GM23338 (cell line): ENCODE results near the gene GPR55. TPM values are rescaled to one million over a fixed set of nuclear protein-coding genes. Genes with fewer than 3 reads are reported as not detected.

ENCODE experiments used
- ATAC-seq: fragments of 200-7000 bp; cut with Tn5 transposase; 3 replicates; pipeline ENCODE4 v1.9.1; 2020
- DNase-seq: peaks from one replicate; pipeline ENCODE4 v3.0.0-alpha.2; 2015; ENCODE audit warnings: low spot score
- H2AFZ ChIP-seq: fragments of 200-600 bp; sonication (generic); 2 replicates; pipeline ENCODE4 v1.8.0; 2016; ENCODE audit warnings: antibody characterized with exemption, mild to moderate bottlenecking, moderate library complexity
- H3F3A ChIP-seq: fragments of 200-600 bp; sonication (generic); replicated peaks from 2 replicates; pipeline ENCODE4 v1.8.0; 2017; ENCODE audit warnings: antibody characterized with exemption, mixed run types, low read depth
- H3K27ac ChIP-seq: fragments of 200-600 bp; sonication (generic); 2 replicates; pipeline ENCODE4 v1.6.1; 2016; ENCODE audit warnings: low read depth
- H3K27me3 ChIP-seq: fragments of 200-600 bp; sonication (generic); 2 replicates; pipeline ENCODE4 v1.8.0; 2016; ENCODE audit warnings: mild to moderate bottlenecking, mixed run types, moderate library complexity; ENCODE audit not compliant: insufficient read depth
- H3K36me3 ChIP-seq: fragments of 200-600 bp; sonication (generic); 2 replicates; pipeline ENCODE4 v1.8.0; 2016; ENCODE audit warnings: mild to moderate bottlenecking; ENCODE audit not compliant: insufficient read depth
- H3K4me1 ChIP-seq: fragments of 200-600 bp; sonication (generic); 2 replicates; pipeline ENCODE4 v1.8.0; 2016; ENCODE audit warnings: mild to moderate bottlenecking, moderate library complexity; ENCODE audit not compliant: insufficient read depth
- H3K4me2 ChIP-seq: fragments of 200-600 bp; sonication (generic); 2 replicates; pipeline ENCODE4 v1.7.1; 2017; ENCODE audit warnings: mixed run types
- H3K4me3 ChIP-seq: fragments of 200-600 bp; sonication (generic); 2 replicates; pipeline ENCODE4 v1.6.1; 2016; ENCODE audit warnings: mixed run types
- H3K79me2 ChIP-seq: fragments of 200-600 bp; sonication (generic); replicated peaks from 2 replicates; pipeline ENCODE4 v1.8.0; 2017; ENCODE audit warnings: mild to moderate bottlenecking; ENCODE audit not compliant: insufficient read depth
- H3K9me2 ChIP-seq: fragments of 200-600 bp; sonication (generic); 2 replicates; pipeline ENCODE4 v1.8.0; 2017; ENCODE audit not compliant: insufficient read depth
- H4K20me1 ChIP-seq: fragments of 200-600 bp; sonication (generic); replicated peaks from 2 replicates; pipeline ENCODE4 v1.8.0; 2017; ENCODE audit warnings: mild to moderate bottlenecking; ENCODE audit not compliant: insufficient read depth
- H3K27ac Mint-ChIP-seq: 2 replicates; pipeline ENCODE4 v1.8.0; 2020; ENCODE audit warnings: inconsistent platforms, mild to moderate bottlenecking, moderate library complexity, mixed read lengths
- H3K27me3 Mint-ChIP-seq: 3 replicates; pipeline ENCODE4 v1.8.0; 2022; ENCODE audit warnings: low read depth, mild to moderate bottlenecking, moderate library complexity, mixed read lengths, inconsistent platforms; ENCODE audit not compliant: insufficient read depth, poor library complexity
- H3K36me3 Mint-ChIP-seq: 3 replicates; pipeline ENCODE4 v1.8.0; 2021; ENCODE audit warnings: low read depth, mild to moderate bottlenecking, inconsistent platforms, moderate library complexity, mixed read lengths
- H3K4me1 Mint-ChIP-seq: 3 replicates; pipeline ENCODE4 v1.8.0; 2020; ENCODE audit warnings: mild to moderate bottlenecking, inconsistent platforms, mixed read lengths
- H3K4me3 Mint-ChIP-seq: 3 replicates; pipeline ENCODE4 v1.8.0; 2021; ENCODE audit warnings: moderate library complexity, mild to moderate bottlenecking, inconsistent platforms, mixed read lengths
- H3K9me3 Mint-ChIP-seq: 3 replicates; pipeline ENCODE4 v1.8.0; 2020; ENCODE audit warnings: moderate library complexity, mild to moderate bottlenecking, inconsistent platforms, mixed read lengths
- CREB1 ChIP-seq: fragments of 250-450 bp; sonication (Bioruptor Pico); IDR thresholded peaks from 2 replicates; pipeline ENCODE4 v1.5.0; 2020; ENCODE audit warnings: low read depth, mild to moderate bottlenecking, moderate library complexity
- CTCF ChIP-seq, 2 experiments: fragments of 200-600 bp in 1 of 2; sonication (generic) in 1 of 2; conservative IDR thresholded peaks; 2 replicates each; pipeline versions ENCODE4 v1.5.1 to v1.6.1; 2016 to 2017; ENCODE audit warnings: antibody characterized with exemption in 2 of 2, low read depth in 2 of 2, mild to moderate bottlenecking in 2 of 2, moderate library complexity in 1 of 2
- EZH2 ChIP-seq: fragments of 200-600 bp; sonication (generic); IDR thresholded peaks from one replicate; pipeline ENCODE4 v1.8.0; 2017; ENCODE audit warnings: antibody characterized with exemption, mild to moderate bottlenecking, low read depth; ENCODE audit not compliant: unreplicated experiment
- EZH2phosphoT487 ChIP-seq: fragments of 200-600 bp; sonication (generic); IDR thresholded peaks from one replicate; pipeline ENCODE4 v1.8.1; 2018; ENCODE audit warnings: antibody characterized with exemption; ENCODE audit not compliant: unreplicated experiment
- JUNB ChIP-seq: IDR thresholded peaks from one replicate; pipeline ENCODE4 v1.6.1; 2016; ENCODE audit warnings: antibody characterized with exemption; ENCODE audit not compliant: unreplicated experiment
- NANOG ChIP-seq: IDR thresholded peaks from 2 replicates; pipeline ENCODE4 v1.6.1; 2016; ENCODE audit warnings: antibody characterized with exemption, borderline replicate concordance
- STAT1 ChIP-seq: IDR thresholded peaks from one replicate; pipeline ENCODE4 v1.6.1; 2016; ENCODE audit warnings: antibody characterized with exemption; ENCODE audit not compliant: unreplicated experiment
- ZNF114 ChIP-seq: fragments of 250-450 bp; sonication (Bioruptor Pico); IDR thresholded peaks from 2 replicates; pipeline ENCODE4 v1.5.0; 2020; ENCODE audit warnings: mild to moderate bottlenecking, moderate library complexity
- ZNF331 ChIP-seq: fragments of 250-450 bp; sonication (Bioruptor Pico); IDR thresholded peaks from 2 replicates; pipeline ENCODE4 v1.5.0; 2020; ENCODE audit warnings: low read depth, mild to moderate bottlenecking, moderate library complexity
- ZNF462 ChIP-seq: fragments of 250-450 bp; sonication (Bioruptor Pico); IDR thresholded peaks from 2 replicates; pipeline ENCODE4 v1.5.0; 2020; ENCODE audit warnings: mild to moderate bottlenecking, moderate library complexity
- polyA plus RNA-seq: library from polyadenylated mRNA; unstranded; fragments of >200 nt; fragmentation: Nextera tagmentation; extraction: Ambion mirVana; gene quantifications from 2 replicates; pipeline ENCODE4 v1.2.1, GENCODE V29; 2016
- total RNA-seq: library from RNA; depleted of rRNA; stranded (reverse); fragments of >200 nt; shearing (Covaris generic); gene quantifications from 2 replicates; pipeline ENCODE4 v1.2.3, GENCODE V29; 2014
- TF ChIP-seq, protein P1 (sequence below): IDR thresholded peaks from 2 replicates; pipeline ENCODE4 v1.6.1; 2016; ENCODE audit warnings: antibody characterized with exemption

Gene GPR55
- total and polyA plus RNA-seq, 2 experiments from 2014 or later: not detected

- no peak for TF ChIP-seq ZNF462 (CRISPR knock-in tag)
Measured at GRCh38 chr2:230907361-230908091, 17.5 kb downstream of the GPR55 start (continued).

DNA sequence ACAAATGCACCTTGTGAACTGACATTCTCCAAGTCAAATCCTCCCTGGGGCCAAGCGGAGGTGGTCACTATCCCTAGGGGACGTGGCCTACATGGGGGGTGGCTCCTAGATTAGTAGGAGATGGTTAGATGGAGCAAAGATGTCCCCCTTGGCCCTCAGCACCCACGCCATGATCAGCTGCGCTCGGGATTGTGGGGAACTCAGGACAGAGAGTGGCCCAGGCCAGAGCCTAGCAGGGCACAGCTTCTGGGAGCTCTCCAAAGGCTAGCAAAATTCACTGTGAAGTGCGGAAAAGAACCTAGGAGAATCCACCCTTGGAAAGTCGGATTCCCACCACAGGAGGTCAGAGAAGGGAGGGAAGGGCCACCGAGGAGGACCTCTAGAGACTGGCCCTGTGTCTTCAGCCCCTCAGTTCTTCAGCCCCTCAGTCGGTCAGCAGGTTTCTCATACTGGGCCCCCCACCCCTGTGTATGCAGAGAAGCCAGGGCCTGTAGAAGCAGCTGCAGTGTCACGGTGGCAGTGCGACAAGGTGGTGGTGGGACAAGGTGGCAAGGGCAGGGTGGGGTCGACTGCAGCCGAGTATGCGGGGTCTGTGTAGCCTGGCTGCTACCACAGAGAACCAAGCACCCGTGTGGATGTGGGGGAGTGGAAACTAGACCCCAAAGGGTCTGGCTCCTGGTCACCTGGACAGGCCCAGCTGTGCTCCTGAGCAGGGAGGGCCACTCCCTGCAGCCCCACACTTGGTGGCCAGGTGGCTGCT lies 18.4 kb downstream of the GPR55 start:
- H3K79me2 ChIP-seq: no peaks in the 10 kb centered on the region
- H4K20me1 ChIP-seq: no peaks in the 10 kb centered on the region
- H3K4me2 ChIP-seq: no peak overlapping the region
- no peak overlapping the region for H2AFZ ChIP-seq
- no peaks in the 10 kb centered on the region; the same call in 2 of the 3 replicates for H3K36me3 Mint-ChIP-seq
- no peak overlapping the region for H3K27ac Mint-ChIP-seq
- no peaks in the 10 kb centered on the region for H3K36me3 ChIP-seq
- H3K9me3 Mint-ChIP-seq: peaks cover 3% of the 10 kb centered on the region; the same call in 2 of the 3 replicates
- peaks cover 8% of the 10 kb centered on the region; the same call in 1 of the 2 replicates for H3K9me2 ChIP-seq
- no peaks in the 10 kb centered on the region for H3K27me3 ChIP-seq
- ATAC-seq (no peak), DNase-seq (no peak)
- peaks cover 29% of the 10 kb centered on the region for H3K4me1 ChIP-seq
- H3K4me3 ChIP-seq: no peak overlapping the region
- H3K4me3 Mint-ChIP-seq: no peak overlapping the region
- H3K27me3 Mint-ChIP-seq: peaks cover 30% of the 10 kb centered on the region
- H3K27ac ChIP-seq: no peak overlapping the region
- H3K4me1 Mint-ChIP-seq: peaks cover 42% of the 10 kb centered on the region
- no peaks in the 10 kb centered on the region for H3F3A ChIP-seq
- TF ChIP-seq CREB1 (CRISPR knock-in tag) (no peak), EZH2phosphoT487 (no peak), CTCF (conservative IDR thresholded peaks at IDR 0.05; ENCODE audit: low read depth in 2 of 2) (no peak), JUNB (no peak), EZH2 (no peak), ZNF331 (no peak), NANOG (no peak), STAT1 (no peak), ZNF114 (CRISPR knock-in tag) (no peak)
- TF ChIP-seq, protein P1, sequence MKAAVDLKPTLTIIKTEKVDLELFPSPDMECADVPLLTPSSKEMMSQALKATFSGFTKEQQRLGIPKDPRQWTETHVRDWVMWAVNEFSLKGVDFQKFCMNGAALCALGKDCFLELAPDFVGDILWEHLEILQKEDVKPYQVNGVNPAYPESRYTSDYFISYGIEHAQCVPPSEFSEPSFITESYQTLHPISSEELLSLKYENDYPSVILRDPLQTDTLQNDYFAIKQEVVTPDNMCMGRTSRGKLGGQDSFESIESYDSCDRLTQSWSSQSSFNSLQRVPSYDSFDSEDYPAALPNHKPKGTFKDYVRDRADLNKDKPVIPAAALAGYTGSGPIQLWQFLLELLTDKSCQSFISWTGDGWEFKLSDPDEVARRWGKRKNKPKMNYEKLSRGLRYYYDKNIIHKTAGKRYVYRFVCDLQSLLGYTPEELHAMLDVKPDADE: no peak
